Measurements from ENCODE around the gene COL6A6.
"Not testable (repeated sequence)": the region's sequence is repeated elsewhere in the genome, so short reads cannot be mapped to it uniquely, and the experiment has no call there.

Gene COL6A6

DNA sequence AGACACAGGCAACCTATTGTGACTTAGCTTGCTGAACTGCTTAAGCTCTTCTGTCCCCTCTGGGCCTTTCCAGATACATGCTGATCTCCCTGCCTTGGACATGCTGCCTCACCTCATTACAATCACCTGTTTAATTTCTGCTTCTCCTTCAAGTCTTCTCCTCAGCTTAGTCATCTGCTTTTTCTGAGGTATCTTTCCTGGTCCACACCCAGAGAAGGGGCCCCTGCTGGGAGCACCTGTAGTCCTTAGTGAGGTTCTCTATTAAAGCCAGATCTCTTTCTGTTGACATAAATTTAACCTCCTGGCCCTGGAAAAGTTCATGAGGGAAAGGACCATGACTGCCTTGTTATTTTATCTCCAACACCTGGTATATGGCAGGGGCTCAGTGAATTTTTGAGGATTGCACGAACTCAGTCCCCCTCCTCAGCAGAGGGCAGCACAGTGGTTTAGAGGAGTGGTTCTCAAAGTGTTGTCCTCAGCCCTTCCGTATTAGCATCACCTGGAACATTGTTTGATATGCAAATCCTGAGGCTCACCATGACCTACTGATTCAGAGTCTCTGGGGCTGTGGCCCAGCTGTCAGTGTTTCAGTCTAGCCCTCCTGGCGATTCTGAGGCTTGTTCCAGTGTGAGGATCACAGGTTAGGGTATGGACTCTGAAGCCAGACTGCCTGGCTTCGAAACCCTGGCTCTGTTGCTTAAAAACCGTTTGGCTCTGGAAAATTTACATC, 12.7 kb downstream of the COL6A6 start:
- DNase-seq (ENCODE audit: low read depth), result no peak

DNA sequence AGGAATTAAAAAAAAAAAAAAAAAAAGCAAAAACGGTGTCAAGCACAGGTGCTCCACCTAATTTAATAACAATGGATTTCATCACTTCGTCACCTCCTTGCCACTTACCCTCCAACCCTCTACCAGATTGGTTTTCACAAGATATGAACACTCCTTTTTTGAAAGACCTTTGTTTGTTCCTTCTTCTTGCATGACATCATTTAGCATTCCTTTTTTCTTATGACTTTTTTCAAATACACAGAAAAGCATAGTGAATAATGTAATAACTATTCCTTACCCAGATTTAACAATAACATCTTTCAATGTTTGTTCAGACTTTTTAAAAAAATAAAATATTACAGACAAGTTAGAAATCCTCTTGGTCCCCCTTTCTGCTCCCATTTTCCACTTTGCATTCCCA, 16.3 kb downstream of the COL6A6 start:
- no peak for DNase-seq (ENCODE audit: low read depth)

DNA sequence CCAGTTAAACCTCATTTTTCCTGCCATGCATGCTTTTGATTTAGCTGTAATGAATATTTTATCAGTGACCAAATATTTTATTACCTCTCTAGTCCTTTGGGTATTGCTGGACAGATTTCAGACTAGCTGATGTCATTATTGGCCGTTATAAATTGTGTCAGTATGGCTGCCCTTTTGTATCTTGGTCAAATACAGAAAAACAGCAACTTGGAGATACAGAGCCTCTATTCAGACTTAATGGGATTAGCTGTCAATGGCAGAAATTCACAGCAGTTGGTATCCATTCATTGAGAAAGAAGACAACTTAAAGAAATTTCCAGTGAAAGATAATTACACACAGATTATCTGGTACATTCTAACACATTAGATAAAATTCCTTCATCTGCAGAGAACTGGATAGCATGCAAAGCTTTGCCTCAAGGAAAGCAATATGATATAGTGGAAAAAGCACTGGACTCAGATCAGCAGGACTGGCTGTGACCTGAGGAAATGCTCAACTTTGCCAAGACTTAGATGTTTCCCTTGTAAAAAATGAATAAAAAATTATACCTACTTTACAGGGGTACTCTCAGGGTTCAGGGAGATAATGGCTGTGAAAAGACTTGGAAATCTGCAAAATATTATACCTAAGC, 20.8 kb downstream of the COL6A6 start:
- no peak for DNase-seq (ENCODE audit: low read depth)

DNA sequence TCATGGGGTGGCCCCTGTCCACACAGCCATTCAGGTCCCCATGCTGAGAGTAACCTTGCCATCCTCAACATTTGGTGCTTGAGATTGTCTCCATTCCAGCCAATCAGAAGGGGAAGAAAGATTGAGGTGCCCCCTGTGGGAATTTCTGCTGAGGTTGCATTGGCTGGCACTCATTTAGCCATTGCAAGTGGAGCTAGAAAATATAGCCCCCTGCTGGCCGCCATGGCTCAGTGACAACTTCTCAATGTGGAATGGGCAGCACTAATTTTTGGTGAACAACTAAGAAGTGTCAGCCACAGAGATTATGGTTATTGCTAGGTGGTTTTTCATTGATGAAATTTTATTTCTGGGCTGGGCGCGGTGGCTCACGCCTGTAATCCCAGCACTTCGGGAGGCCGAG, 22.0 kb downstream of the COL6A6 start:
- DNase-seq (ENCODE audit: low read depth), result no peak

DNA sequence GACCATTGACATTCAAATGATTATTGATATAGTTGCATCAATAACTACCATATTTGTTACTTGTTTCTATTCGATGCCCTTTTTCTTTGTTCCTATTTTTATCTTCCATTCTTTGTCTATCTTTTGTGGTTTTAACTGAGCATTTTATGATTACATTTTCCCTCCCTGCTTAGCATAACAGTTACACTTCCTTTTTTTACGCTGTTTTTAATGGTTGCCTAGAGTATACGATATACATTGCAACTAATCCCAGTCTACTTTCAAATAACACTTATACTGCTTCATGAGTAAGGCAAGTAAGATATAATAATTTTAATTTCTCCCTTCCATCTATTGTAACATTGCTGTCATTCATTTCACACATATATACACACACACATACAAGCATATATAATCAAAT, 26.3 kb downstream of the COL6A6 start:
- DNase-seq (ENCODE audit: low read depth), result no peak

DNA sequence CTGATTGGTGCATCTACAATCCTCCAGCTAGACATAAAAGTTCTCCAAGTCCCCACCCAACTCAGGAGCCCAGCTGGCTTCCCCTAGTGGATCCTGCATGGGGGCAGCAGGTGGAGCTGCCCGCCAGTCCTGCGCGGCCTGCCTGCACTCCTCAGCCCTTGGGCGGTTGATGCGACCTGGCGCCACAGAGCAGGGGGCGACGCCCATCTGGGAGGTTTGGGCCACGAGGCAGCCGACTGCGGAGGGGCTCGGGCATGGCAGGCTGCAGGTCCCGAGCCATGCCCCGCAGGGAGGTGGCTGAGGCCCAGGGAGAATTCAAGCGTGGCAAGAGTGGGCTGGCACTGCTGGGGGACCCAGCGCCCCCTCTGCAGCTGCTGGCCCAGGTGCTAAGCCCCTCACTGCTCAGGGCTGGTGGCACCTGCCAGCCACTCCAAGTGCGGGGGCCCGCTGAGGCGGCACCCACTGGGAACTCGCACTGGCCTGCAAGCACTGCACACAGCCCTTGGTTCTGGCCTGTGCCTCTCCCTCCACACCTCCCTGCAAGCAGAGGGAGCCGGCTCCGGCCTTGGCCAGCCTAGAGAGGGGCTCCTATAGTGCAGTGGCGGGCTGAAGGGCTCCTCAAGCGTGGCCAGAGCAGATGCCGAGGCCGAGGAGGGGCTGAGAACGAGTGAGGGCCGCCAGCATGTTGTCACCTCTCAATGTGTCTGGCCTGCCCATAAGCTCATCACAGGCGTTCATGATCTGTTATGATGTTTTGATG, 30.1 kb downstream of the COL6A6 start:
- DNase-seq (ENCODE audit: low read depth), result no peak

DNA sequence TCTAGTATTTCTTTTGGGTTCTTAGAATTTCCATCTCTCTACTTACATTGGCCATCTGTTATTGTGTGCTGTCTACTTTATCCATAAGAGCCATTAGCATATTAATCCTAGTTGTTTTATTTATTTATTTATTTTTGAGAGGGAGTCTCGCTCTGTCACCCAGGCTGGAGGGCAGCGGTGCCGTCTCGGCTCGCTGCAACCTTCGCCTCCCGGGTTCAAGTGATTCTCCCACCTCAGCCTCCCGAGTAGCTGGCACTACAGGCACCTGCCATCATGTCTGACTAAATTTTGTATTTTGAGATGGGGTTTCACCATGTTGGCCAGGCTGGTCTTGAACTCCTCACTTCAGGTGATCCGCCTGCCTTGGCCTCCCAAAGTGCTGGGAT, 30.7 kb downstream of the COL6A6 start:
- not testable (repeated sequence) for DNase-seq (ENCODE audit: low read depth)

DNA sequence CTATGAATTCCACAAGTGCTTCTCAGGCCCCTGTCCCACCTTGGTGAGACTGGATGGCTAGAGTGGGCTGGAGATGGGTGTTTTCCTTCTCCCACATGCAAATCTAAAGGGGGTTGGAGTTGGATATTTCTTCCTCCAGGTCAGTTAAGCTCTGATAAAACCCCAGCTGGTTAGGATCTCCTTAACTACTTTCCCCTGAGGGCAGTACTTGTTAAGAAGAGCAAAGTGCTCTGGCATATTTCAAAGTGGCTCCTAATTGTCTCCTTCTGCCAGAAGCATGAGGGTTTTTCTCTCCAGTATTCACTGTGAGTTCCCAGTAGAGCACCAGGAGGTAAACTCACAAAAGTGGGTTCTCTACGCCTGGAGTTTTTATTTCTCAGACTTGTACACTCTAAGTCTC, 31.4 kb downstream of the COL6A6 start:
- DNase-seq (ENCODE audit: low read depth), result no peak

DNA sequence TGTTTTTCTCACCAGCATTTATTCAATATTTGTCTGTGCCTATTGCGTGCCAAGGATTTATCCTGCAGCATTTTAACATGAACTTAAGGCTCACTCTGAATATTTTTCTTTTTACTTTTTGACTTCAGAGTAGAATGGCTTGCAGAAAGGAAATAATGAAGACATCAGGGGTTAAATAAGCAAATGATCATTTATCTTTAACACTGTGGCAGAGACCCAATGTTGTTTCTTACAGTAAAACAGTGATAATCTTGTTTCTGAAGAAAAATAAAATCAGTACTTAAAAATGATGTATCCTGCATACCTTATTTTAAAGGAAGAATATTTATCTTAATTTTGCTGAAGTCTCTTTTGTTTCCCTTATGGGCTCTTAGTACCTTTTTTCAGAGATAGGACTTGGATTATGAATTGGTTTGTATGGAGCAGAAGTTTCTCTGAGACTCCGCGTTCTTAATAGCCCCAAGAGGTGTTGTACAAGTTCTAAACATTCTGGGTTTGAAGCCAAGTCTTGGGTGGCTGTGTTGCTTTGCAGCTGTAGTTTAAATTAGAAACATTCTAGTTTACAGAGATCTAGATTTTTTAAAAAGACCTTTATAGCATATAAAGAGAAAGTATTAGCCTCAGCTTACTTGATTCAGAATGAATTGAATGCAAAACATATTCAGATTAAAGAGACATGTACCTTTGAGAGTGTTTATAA, 40.5 kb downstream of the COL6A6 start:
- no peak for DNase-seq (ENCODE audit: low read depth)

DNA sequence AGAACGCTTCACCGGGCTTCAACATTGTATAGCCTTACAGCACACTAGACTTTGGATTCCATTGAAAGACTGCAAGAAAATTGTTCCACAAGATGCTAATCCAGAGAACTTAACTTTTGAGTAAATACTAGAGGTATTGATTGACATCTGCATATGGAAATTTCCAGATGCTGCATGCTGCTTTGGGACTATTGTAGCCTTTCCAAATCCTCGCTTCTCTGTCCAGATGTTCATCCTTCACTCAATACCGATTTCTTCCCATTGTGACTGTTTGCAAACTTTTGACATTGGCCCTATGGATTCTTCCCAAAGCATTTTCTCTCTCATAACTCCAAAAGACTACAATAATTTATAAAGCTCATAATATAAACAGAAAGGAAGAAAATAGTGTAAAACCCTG, 41.4 kb downstream of the COL6A6 start:
- no peak for DNase-seq (ENCODE audit: low read depth)

DNA sequence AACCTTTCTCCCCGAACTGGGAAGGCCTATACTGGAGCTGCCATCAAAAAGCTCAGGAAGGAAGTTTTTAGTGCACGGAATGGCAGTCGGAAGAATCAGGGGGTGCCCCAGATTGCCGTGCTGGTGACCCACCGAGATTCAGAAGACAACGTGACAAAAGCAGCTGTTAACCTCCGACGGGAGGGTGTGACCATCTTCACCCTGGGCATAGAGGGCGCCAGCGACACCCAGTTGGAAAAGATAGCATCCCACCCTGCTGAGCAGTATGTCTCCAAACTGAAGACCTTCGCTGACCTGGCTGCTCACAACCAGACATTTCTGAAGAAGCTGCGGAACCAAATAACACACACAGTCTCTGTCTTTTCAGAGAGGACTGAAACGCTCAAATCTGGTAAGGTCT, 48.2 kb downstream of the COL6A6 start:
- DNase-seq (ENCODE audit: low read depth), result no peak

All from T follicular helper cell (primary cell).